Natural killer cell (primary cell): ENCODE measurements around the gene GSAP. TPM values are rescaled to one million over a fixed set of nuclear protein-coding genes. Genes with fewer than 3 reads are reported as not detected.

ENCODE experiments used
- ATAC-seq, 3 donors: fragments of 150-1000 bp in 2 of 3; fragments of 200-7000 bp in 1 of 3; cut with Tn5 transposase; 1 replicate in 1 of 3; 2 replicates in 2 of 3; pipeline ENCODE4 v1.10.0; 2021; ENCODE audit warnings: mild to moderate bottlenecking in 2 of 3, moderate library complexity in 2 of 3
- DNase-seq, 2 donors: peaks; one replicate each; pipeline versions ENCODE4 v3.0.0 to v3.0.0-alpha.2; 2013 to 2021; ENCODE audit warnings: mixed read lengths in 1 of 2
- H3K27ac ChIP-seq: one replicate; pipeline ENCODE4 v1.5.1; 2013; ENCODE audit warnings: mild to moderate bottlenecking, low read length
- H3K27me3 ChIP-seq: one replicate; pipeline ENCODE4 v1.6.1; 2013; ENCODE audit warnings: low read length; ENCODE audit not compliant: control insufficient read depth, insufficient read depth
- H3K36me3 ChIP-seq: one replicate; pipeline ENCODE4 v1.6.1; 2013; ENCODE audit warnings: low read length; ENCODE audit not compliant: control insufficient read depth, insufficient read depth
- H3K4me1 ChIP-seq: one replicate; pipeline ENCODE4 v1.6.1; 2013; ENCODE audit warnings: low read length; ENCODE audit not compliant: control insufficient read depth, insufficient read depth
- H3K4me3 ChIP-seq: one replicate; pipeline ENCODE4 v1.5.1; 2013; ENCODE audit warnings: low read length
- H3K9me3 ChIP-seq: one replicate; pipeline ENCODE4 v1.6.1; 2013; ENCODE audit warnings: low read length; ENCODE audit not compliant: control insufficient read depth, insufficient read depth
- H3K27ac Mint-ChIP-seq, 2 donors: one replicate each; pipeline ENCODE4 v1.8.0; 2022; ENCODE audit warnings: mild to moderate bottlenecking in 2 of 2, mixed read lengths in 2 of 2, moderate library complexity in 1 of 2
- H3K27me3 Mint-ChIP-seq, 2 donors: one replicate each; pipeline ENCODE4 v1.8.0; 2022; ENCODE audit warnings: low read depth in 2 of 2, mixed read lengths in 2 of 2
- H3K36me3 Mint-ChIP-seq: one replicate; pipeline ENCODE4 v1.8.0; 2022; ENCODE audit warnings: mixed read lengths
- H3K4me1 Mint-ChIP-seq, 2 donors: one replicate each; pipeline ENCODE4 v1.8.0; 2022; ENCODE audit warnings: mixed read lengths in 2 of 2
- H3K4me3 Mint-ChIP-seq: one replicate; pipeline ENCODE4 v1.8.0; 2022; ENCODE audit warnings: mild to moderate bottlenecking, moderate library complexity, mixed read lengths
- H3K9me3 Mint-ChIP-seq, 2 donors: one replicate each; pipeline ENCODE4 v1.8.0; 2022; ENCODE audit warnings: mixed read lengths in 2 of 2
- CTCF ChIP-seq: fragments of 200-600 bp; IDR thresholded peaks from one replicate; pipeline ENCODE4 v1.8.0; 2022; ENCODE audit warnings: antibody characterized with exemption
- WGBS: methylation state at CpG from one replicate; pipeline ENCODE4 v1.1.7; 2013; ENCODE audit warnings: missing lambda C conversion rate; ENCODE audit not compliant: insufficient coverage; 5-methylcytosine and 5-hydroxymethylcytosine counted together
- intact Hi-C: fragments of 100-400 bp; cut with micrococcal nuclease; formaldehyde crosslinking; loops from one replicate; pipeline ENCODE4 v1.14.2; 2022
- total RNA-seq, 4 donors: library from RNA; stranded (reverse); fragments of 120-200 nt in 1 of 4; gene quantifications; one replicate each; pipeline versions ENCODE4 v1.2.3 to v1.2.4, GENCODE V29; 2013 to 2022

Gene GSAP
- total RNA-seq, 3 donors from 2014 or later (not counting 1 experiment from before 2014, with no cell fraction given) = 202 to 302 (median 301) TPM

- Histone ChIP-seq H3K4me3 (no peak overlapping the region), H3K27ac (no peak overlapping the region), H3K9me3 (no peaks in the 10 kb centered on the region), H3K4me1 (no peaks in the 10 kb centered on the region), H3K27me3 (no peaks in the 10 kb centered on the region), H3K36me3 (peaks cover 85% of the 10 kb centered on the region)
- Mint-ChIP-seq H3K36me3 (peaks cover 52% of the 10 kb centered on the region), H3K27me3 (no peaks in the 10 kb centered on the region), H3K4me1 (peaks cover 35 to 39% of the 10 kb centered on the region in 2 donors), H3K27ac (peak overlapping the region in 1 of 2 donors; percentile 31), H3K9me3 (no peaks in the 10 kb centered on the region), H3K4me3 (no peak overlapping the region)
- ATAC-seq (no peak), DNase-seq (no peak)
- no peak for TF ChIP-seq CTCF
- WGBS = 90% methylated on average over 1 of the region's 3 CpGs
- intact Hi-C loops = no loop called here
Observed at GRCh38 chr7:77378584-77378983, 37.6 kb downstream of the GSAP start.

GRCh38 chr7:77370606-77371005 is 45.5 kb downstream of the GSAP start:
- Histone ChIP-seq H3K36me3 (peaks cover 55% of the 10 kb centered on the region), H3K27ac (no peak overlapping the region), H3K27me3 (no peaks in the 10 kb centered on the region), H3K9me3 (no peaks in the 10 kb centered on the region), H3K4me1 (no peaks in the 10 kb centered on the region), H3K4me3 (no peak overlapping the region)
- H3K27ac Mint-ChIP-seq = peak overlapping the region; percentile 46 to 73
- WGBS = 71% methylated on average over 1 of the region's 1 CpG
- no peak overlapping the region for H3K4me3 Mint-ChIP-seq
- TF ChIP-seq CTCF = no peak
- DNase-seq = no peak
- intact Hi-C loops = no loop called here
- H3K36me3 Mint-ChIP-seq = peaks cover 46% of the 10 kb centered on the region
- no peaks in the 10 kb centered on the region for H3K27me3 Mint-ChIP-seq
- H3K9me3 Mint-ChIP-seq = peaks cover 0 to 5% of the 10 kb centered on the region in 2 donors
- ATAC-seq = no peak
- peaks cover 46 to 55% of the 10 kb centered on the region in 2 donors for H3K4me1 Mint-ChIP-seq

- intact Hi-C loops = no loop called here
- H3K36me3 Mint-ChIP-seq = peaks cover 34% of the 10 kb centered on the region
- Histone ChIP-seq H3K4me3 (no peak overlapping the region), H3K4me1 (peaks cover 5% of the 10 kb centered on the region), H3K36me3 (peaks cover 39% of the 10 kb centered on the region), H3K9me3 (no peaks in the 10 kb centered on the region), H3K27ac (no peak overlapping the region), H3K27me3 (no peaks in the 10 kb centered on the region)
- DNase-seq (no peak), ATAC-seq (peak; percentile 47 to 68 (median 50))
- WGBS = no CpG with 5 or more reads among the region's 2 CpGs
- peak overlapping the region in 1 of 2 donors; percentile 97 for H3K27ac Mint-ChIP-seq
- H3K4me1 Mint-ChIP-seq = peaks cover 50 to 57% of the 10 kb centered on the region in 2 donors
- no peak overlapping the region for H3K4me3 Mint-ChIP-seq
- H3K9me3 Mint-ChIP-seq = peaks cover 0 to 5% of the 10 kb centered on the region in 2 donors
- H3K27me3 Mint-ChIP-seq = no peaks in the 10 kb centered on the region
- TF ChIP-seq CTCF = no peak
Observed at GRCh38 chr7:77368974-77369373, 47.2 kb downstream of the GSAP start.

- H3K4me3 ChIP-seq = no peak overlapping the region
- intact Hi-C loops = no loop called here
- no peaks in the 10 kb centered on the region for H3K9me3 ChIP-seq
- no peaks in the 10 kb centered on the region for H3K27me3 Mint-ChIP-seq
- no peak for TF ChIP-seq CTCF
- H3K36me3 ChIP-seq = peaks cover 29% of the 10 kb centered on the region
- H3K27ac Mint-ChIP-seq = peak overlapping the region; percentile 59 to 97
- peaks cover 0 to 5% of the 10 kb centered on the region in 2 donors for H3K9me3 Mint-ChIP-seq
- 100% methylated on average over 4 of the region's 4 CpGs for WGBS
- H3K27me3 ChIP-seq = no peaks in the 10 kb centered on the region
- H3K27ac ChIP-seq = no peak overlapping the region
- DNase-seq = no peak
- H3K4me1 Mint-ChIP-seq = peaks cover 55 to 61% of the 10 kb centered on the region in 2 donors
- peaks cover 7% of the 10 kb centered on the region for H3K4me1 ChIP-seq
- no peak for ATAC-seq
- H3K36me3 Mint-ChIP-seq = peaks cover 34% of the 10 kb centered on the region
- peak overlapping the region; percentile 22 for H3K4me3 Mint-ChIP-seq
Observed at GRCh38 chr7:77367976-77368375, 48.2 kb downstream of the GSAP start.
